ENCODE measurements around the gene BORCS5. TPM values are rescaled to one million over a fixed set of nuclear protein-coding genes. Genes with fewer than 3 reads are reported as not detected.

Gene BORCS5
- polyA plus RNA-seq, 1 experiment, result 13.6 TPM

- ChIA-PET CTCF (interaction anchor here (0.5 to 1.5 kb wide), 2 partner anchors 81 to 147 kb away, joined by 3 read pairs; no protein-coding TSS in a partner anchor), POLR2A (no interaction called here)
- Histone ChIP-seq H3K27me3 (ENCODE audit: control insufficient read depth, insufficient read depth, low read length) (no peaks in the 10 kb centered on the region), H3K4me3 (ENCODE audit: low read depth, low read length) (no peak overlapping the region), H3K9me3 (ENCODE audit: control insufficient read depth, insufficient read depth, low read length) (no peaks in the 10 kb centered on the region), H3K27ac (ENCODE audit: low read depth, low read length) (no peak overlapping the region)
- TF ChIP-seq CTCF (IDR thresholded peaks at IDR 0.05; ENCODE audit: low read depth, low read length), result no peak
- no peak for DNase-seq (ENCODE audit: low read depth, low spot score)
Observed at GRCh38 chr12:12482150-12482761, 125.4 kb downstream of the BORCS5 start.

- ChIA-PET POLR2A (no interaction called here), CTCF (no interaction called here)
- Histone ChIP-seq H3K27me3 (ENCODE audit: control insufficient read depth, insufficient read depth, low read length) (no peaks in the 10 kb centered on the region), H3K27ac (ENCODE audit: low read depth, low read length) (no peak overlapping the region), H3K9me3 (ENCODE audit: control insufficient read depth, insufficient read depth, low read length) (no peaks in the 10 kb centered on the region), H3K4me3 (ENCODE audit: low read depth, low read length) (no peak overlapping the region)
- DNase-seq (ENCODE audit: low read depth, low spot score), result no peak
- no peak for TF ChIP-seq CTCF (IDR thresholded peaks at IDR 0.05; ENCODE audit: low read depth, low read length)
Observed at GRCh38 chr12:12482959-12483358, 126.1 kb downstream of the BORCS5 start.

GRCh38 chr12:12483438-12483837 lies 126.6 kb downstream of the BORCS5 start:
- H3K27me3 ChIP-seq (ENCODE audit: control insufficient read depth, insufficient read depth, low read length), result no peaks in the 10 kb centered on the region
- H3K9me3 ChIP-seq (ENCODE audit: control insufficient read depth, insufficient read depth, low read length), result no peaks in the 10 kb centered on the region
- TF ChIP-seq CTCF (IDR thresholded peaks at IDR 0.05; ENCODE audit: low read depth, low read length), result no peak
- H3K4me3 ChIP-seq (ENCODE audit: low read depth, low read length), result no peak overlapping the region
- CTCF ChIA-PET, result no interaction called here
- no peak overlapping the region for H3K27ac ChIP-seq (ENCODE audit: low read depth, low read length)
- POLR2A ChIA-PET, result no interaction called here
- no peak for DNase-seq (ENCODE audit: low read depth, low spot score)

- Histone ChIP-seq H3K9me3 (ENCODE audit: control insufficient read depth, insufficient read depth, low read length) (no peaks in the 10 kb centered on the region), H3K27ac (ENCODE audit: low read depth, low read length) (no peak overlapping the region), H3K4me3 (ENCODE audit: low read depth, low read length) (no peak overlapping the region), H3K27me3 (ENCODE audit: control insufficient read depth, insufficient read depth, low read length) (no peaks in the 10 kb centered on the region)
- DNase-seq (ENCODE audit: low read depth, low spot score), result no peak
- ChIA-PET CTCF (no interaction called here), POLR2A (no interaction called here)
- TF ChIP-seq CTCF (IDR thresholded peaks at IDR 0.05; ENCODE audit: low read depth, low read length), result no peak
Observed at GRCh38 chr12:12486661-12487240, 129.9 kb downstream of the BORCS5 start.

DNA sequence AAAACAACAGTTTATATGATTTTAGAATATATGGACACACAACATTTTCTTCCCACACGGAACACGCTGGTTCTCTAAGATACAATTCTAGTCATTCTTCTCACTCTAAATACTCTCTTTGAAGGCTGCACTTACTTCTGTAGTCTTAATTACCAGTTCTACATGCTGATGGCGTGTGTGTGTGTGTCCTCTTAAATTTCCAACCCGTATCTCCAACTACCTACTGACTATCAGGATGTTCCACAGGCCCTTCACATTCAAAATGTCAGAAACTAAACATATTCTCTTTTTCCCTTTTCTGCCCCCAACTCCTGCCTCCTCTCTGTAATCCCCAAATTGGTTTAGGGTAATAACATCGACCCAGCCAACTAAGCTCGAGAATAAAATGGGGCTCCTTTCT lies 130.6 kb downstream of the BORCS5 start:
- Histone ChIP-seq H3K4me3 (ENCODE audit: low read depth, low read length) (no peak overlapping the region), H3K9me3 (ENCODE audit: control insufficient read depth, insufficient read depth, low read length) (no peaks in the 10 kb centered on the region), H3K27me3 (ENCODE audit: control insufficient read depth, insufficient read depth, low read length) (no peaks in the 10 kb centered on the region), H3K27ac (ENCODE audit: low read depth, low read length) (no peak overlapping the region)
- POLR2A ChIA-PET, result no interaction called here
- DNase-seq (ENCODE audit: low read depth, low spot score), result no peak
- TF ChIP-seq CTCF (IDR thresholded peaks at IDR 0.05; ENCODE audit: low read depth, low read length), result no peak
- CTCF ChIA-PET, result no interaction called here
